ENCODE results near the gene SHPK.

SHPK gene

DNA sequence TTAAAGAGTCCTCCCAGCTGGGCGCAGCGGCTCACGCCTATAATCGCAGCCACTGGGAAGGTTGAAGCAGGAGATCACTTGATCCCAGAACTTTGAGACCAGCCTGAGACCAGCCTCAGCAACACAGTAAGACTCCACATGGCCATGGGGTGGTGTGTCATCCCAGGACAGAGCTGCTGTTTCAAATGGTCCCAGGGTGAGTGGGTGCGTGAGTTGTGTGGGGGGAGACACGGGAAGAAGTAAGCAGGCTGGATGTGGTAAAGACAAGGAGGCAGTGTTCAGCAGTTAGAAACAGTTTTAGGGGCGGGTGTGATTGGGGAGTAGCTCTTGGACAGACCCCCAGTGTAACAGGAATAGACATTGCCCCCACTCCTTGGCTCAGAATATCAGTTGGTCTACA, 3.8 kb downstream of the SHPK start:
- Histone ChIP-seq H2AK5ac (ENCODE audit: low read depth, low read length) (no peak overlapping the region), H3K4me1 (ENCODE audit: control insufficient read depth in 2 of 2, insufficient read depth in 1 of 2, low read depth in 1 of 2, low read length in 2 of 2) (peaks cover 3 to 4% of the 10 kb centered on the region in 2 donors), H3K27me3 (ENCODE audit: control insufficient read depth in 3 of 3, insufficient read depth in 3 of 3, low read depth in 1 of 3, low read length in 3 of 3) (no peaks in the 10 kb centered on the region), H3K36me3 (replicated peaks in 1 of 2; ENCODE audit: control insufficient read depth in 2 of 2, insufficient read depth in 2 of 2, low read length in 2 of 2) (peaks cover 15 to 44% of the 10 kb centered on the region in 2 donors), H2BK5ac (ENCODE audit: low read length) (no peak overlapping the region), H3K4ac (ENCODE audit: low read length) (no peak overlapping the region), H3K14ac (ENCODE audit: low read length) (no peak overlapping the region), H3K4me2 (ENCODE audit: insufficient read depth, low read length, poor library complexity, severe bottlenecking) (no peak overlapping the region), H3K4me3 (ENCODE audit: low read length in 2 of 2) (no peak overlapping the region), H4K8ac (ENCODE audit: low read depth, low read length) (no peak overlapping the region), H3K23ac (ENCODE audit: low read depth, low read length, poor library complexity) (no peak overlapping the region), H3K9ac (ENCODE audit: low read depth, low read length, poor library complexity) (no peak overlapping the region), H3K27ac (replicated peaks; ENCODE audit: low read length) (no peak overlapping the region), H3K9me3 (replicated peaks in 1 of 2; ENCODE audit: control insufficient read depth in 2 of 2, insufficient read depth in 1 of 2, low read depth in 1 of 2, low read length in 2 of 2) (no peaks in the 10 kb centered on the region), H2BK12ac (ENCODE audit: low read length) (no peak overlapping the region), H2BK15ac (ENCODE audit: low read length) (no peak overlapping the region), H3K18ac (ENCODE audit: low read length) (no peak overlapping the region), H4K91ac (ENCODE audit: low read depth, low read length, poor library complexity) (no peak overlapping the region), H3K79me1 (ENCODE audit: low read depth, low read length) (peaks cover 19% of the 10 kb centered on the region), H2BK120ac (ENCODE audit: low read depth, low read length) (no peak overlapping the region), H2AFZ (ENCODE audit: low read length) (no peak overlapping the region)
- no peak for DNase-seq (ENCODE audit: low spot score)
- no CpG with 5 or more reads among the region's 7 CpGs for WGBS, 2 donors (ENCODE audit: extremely low coverage in 2 of 2, insufficient read length in 2 of 2, insufficient replicate concordance in 1 of 2)

DNA sequence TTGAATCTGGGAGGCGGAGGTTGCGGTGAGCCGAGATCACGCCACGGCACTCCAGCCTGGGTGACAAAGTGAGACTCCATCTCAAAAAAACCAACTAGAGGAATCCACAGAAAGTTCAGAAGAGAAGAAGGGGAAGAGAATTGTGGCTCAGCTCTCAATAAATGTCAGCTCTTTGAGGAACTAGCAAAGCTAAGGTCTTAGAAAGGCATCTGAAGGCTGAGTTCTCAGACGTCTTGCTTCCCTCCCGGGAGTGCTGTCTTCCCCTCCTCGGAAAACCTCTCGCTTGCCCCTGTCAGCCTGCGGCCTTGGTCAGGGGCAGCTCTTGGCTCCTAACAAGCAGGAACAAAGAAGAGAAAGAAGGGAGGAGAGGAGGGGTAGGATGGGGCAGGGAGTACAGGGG, 5.3 kb downstream of the SHPK start:
- Histone ChIP-seq H2BK15ac (ENCODE audit: low read length) (no peak overlapping the region), H2AK5ac (ENCODE audit: low read depth, low read length) (no peak overlapping the region), H4K91ac (ENCODE audit: low read depth, low read length, poor library complexity) (no peak overlapping the region), H3K4ac (ENCODE audit: low read length) (no peak overlapping the region), H3K9ac (ENCODE audit: low read depth, low read length, poor library complexity) (peak overlapping the region; percentile 21), H3K27me3 (ENCODE audit: control insufficient read depth in 3 of 3, insufficient read depth in 3 of 3, low read depth in 1 of 3, low read length in 3 of 3) (no peaks in the 10 kb centered on the region), H3K4me1 (ENCODE audit: control insufficient read depth in 2 of 2, insufficient read depth in 1 of 2, low read depth in 1 of 2, low read length in 2 of 2) (peaks cover 1 to 4% of the 10 kb centered on the region in 2 donors), H2BK5ac (ENCODE audit: low read length) (no peak overlapping the region), H2BK120ac (ENCODE audit: low read depth, low read length) (no peak overlapping the region), H3K4me3 (ENCODE audit: low read length in 2 of 2) (no peak overlapping the region), H3K79me1 (ENCODE audit: low read depth, low read length) (peaks cover 14% of the 10 kb centered on the region), H4K8ac (ENCODE audit: low read depth, low read length) (no peak overlapping the region), H3K36me3 (replicated peaks in 1 of 2; ENCODE audit: control insufficient read depth in 2 of 2, insufficient read depth in 2 of 2, low read length in 2 of 2) (peaks cover 15 to 56% of the 10 kb centered on the region in 2 donors), H2BK12ac (ENCODE audit: low read length) (no peak overlapping the region), H3K14ac (ENCODE audit: low read length) (peak overlapping the region; percentile 82), H3K23ac (ENCODE audit: low read depth, low read length, poor library complexity) (no peak overlapping the region), H3K27ac (replicated peaks; ENCODE audit: low read length) (no peak overlapping the region), H3K18ac (ENCODE audit: low read length) (no peak overlapping the region), H2AFZ (ENCODE audit: low read length) (no peak overlapping the region), H3K4me2 (ENCODE audit: insufficient read depth, low read length, poor library complexity, severe bottlenecking) (no peak overlapping the region), H3K9me3 (replicated peaks in 1 of 2; ENCODE audit: control insufficient read depth in 2 of 2, insufficient read depth in 1 of 2, low read depth in 1 of 2, low read length in 2 of 2) (no peaks in the 10 kb centered on the region)
- no CpG with 5 or more reads among the region's 10 CpGs for WGBS, 2 donors (ENCODE audit: extremely low coverage in 2 of 2, insufficient read length in 2 of 2, insufficient replicate concordance in 1 of 2)
- DNase-seq (ENCODE audit: low spot score): no peak

DNA sequence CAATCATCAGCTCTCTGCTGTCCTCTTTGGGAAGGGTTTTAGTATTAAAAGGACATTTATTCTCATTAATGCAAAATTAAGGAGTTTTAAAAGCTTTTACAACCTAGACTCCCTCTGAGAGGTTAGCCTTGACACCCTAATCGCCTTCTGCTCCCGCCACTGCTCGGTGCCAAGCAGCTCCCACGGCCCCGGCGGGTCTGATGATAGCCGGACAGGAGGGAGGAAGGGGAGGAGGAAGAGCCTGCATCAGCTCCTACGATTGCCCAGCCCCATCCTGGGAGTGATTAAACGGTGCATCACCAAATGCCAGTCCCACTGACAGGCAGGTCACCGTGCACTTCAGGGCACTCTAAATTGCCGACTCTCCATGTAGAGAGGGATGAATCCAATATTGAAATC, 8.3 kb downstream of the SHPK start:
- no peak overlapping the region for H3K27ac ChIP-seq (replicated peaks; ENCODE audit: low read length)
- no peak overlapping the region for H3K23ac ChIP-seq (ENCODE audit: low read depth, low read length, poor library complexity)
- H2AK5ac ChIP-seq (ENCODE audit: low read depth, low read length): no peak overlapping the region
- no peak overlapping the region for H3K9ac ChIP-seq (ENCODE audit: low read depth, low read length, poor library complexity)
- no peak overlapping the region for H2BK5ac ChIP-seq (ENCODE audit: low read length)
- no CpG with 5 or more reads among the region's 11 CpGs for WGBS, 2 donors (ENCODE audit: extremely low coverage in 2 of 2, insufficient read length in 2 of 2, insufficient replicate concordance in 1 of 2)
- H4K91ac ChIP-seq (ENCODE audit: low read depth, low read length, poor library complexity): no peak overlapping the region
- no peak overlapping the region for H4K8ac ChIP-seq (ENCODE audit: low read depth, low read length)
- no peak overlapping the region for H2BK15ac ChIP-seq (ENCODE audit: low read length)
- no peak overlapping the region for H2BK12ac ChIP-seq (ENCODE audit: low read length)
- H2BK120ac ChIP-seq (ENCODE audit: low read depth, low read length): no peak overlapping the region
- H2AFZ ChIP-seq (ENCODE audit: low read length): no peak overlapping the region
- H3K4me1 ChIP-seq (ENCODE audit: control insufficient read depth in 2 of 2, insufficient read depth in 1 of 2, low read depth in 1 of 2, low read length in 2 of 2): no peaks in the 10 kb centered on the region
- no peak for DNase-seq (ENCODE audit: low spot score)
- no peaks in the 10 kb centered on the region for H3K27me3 ChIP-seq (ENCODE audit: control insufficient read depth in 3 of 3, insufficient read depth in 3 of 3, low read depth in 1 of 3, low read length in 3 of 3)
- no peak overlapping the region for H3K14ac ChIP-seq (ENCODE audit: low read length)
- H3K4me2 ChIP-seq (ENCODE audit: insufficient read depth, low read length, poor library complexity, severe bottlenecking): no peak overlapping the region
- H3K79me1 ChIP-seq (ENCODE audit: low read depth, low read length): peaks cover 5% of the 10 kb centered on the region
- H3K18ac ChIP-seq (ENCODE audit: low read length): no peak overlapping the region
- H3K4ac ChIP-seq (ENCODE audit: low read length): no peak overlapping the region
- H3K4me3 ChIP-seq (ENCODE audit: low read length in 2 of 2): no peak overlapping the region
- H3K9me3 ChIP-seq (replicated peaks in 1 of 2; ENCODE audit: control insufficient read depth in 2 of 2, insufficient read depth in 1 of 2, low read depth in 1 of 2, low read length in 2 of 2): no peaks in the 10 kb centered on the region
- H3K36me3 ChIP-seq (replicated peaks in 1 of 2; ENCODE audit: control insufficient read depth in 2 of 2, insufficient read depth in 2 of 2, low read length in 2 of 2): peaks cover 32 to 76% of the 10 kb centered on the region in 2 donors

DNA sequence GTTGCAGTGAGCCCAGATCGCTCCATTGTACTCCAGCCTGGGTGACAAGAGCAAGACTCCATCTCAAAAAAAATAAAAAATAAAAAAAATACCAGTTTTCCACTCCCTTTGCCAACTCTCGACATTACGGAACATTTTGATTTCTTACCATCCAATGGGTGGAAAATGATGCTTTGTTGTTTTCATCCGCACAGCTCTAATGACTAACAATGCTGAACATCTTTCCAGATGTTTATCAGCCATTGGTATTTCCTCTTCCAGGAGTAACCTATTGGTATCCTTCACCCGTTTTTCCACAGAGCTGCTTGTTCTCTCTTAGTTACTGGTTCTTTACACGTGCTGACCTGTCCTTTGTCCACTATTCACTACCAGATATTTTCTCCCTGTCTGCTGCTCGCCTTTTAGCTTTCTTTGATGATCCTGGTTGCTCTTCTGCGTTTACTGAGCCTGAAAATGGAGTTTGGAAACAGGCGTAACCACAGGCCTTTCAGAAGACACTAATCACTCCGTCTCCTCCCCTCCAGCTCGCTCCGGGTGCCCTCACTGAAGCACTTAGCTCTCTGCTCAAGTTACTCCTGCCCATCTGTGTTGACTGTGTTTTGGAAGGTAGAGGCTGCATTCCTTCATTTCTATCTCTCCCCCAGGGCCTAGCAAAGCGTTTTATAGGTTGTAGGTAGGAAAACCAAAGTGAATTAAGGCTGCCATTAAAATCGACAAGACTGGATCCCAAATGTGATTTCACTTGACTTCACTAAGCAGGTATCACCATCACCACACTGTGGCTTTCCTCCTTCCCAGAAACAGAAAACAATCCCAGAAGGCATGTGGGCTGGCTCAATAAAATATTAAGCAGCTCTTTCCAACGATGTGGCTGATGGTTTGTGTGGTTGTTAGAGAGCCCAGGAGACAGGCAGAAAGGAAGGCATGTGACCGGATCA, 8.9 kb downstream of the SHPK start:
- Histone ChIP-seq H4K8ac (ENCODE audit: low read depth, low read length) (no peak overlapping the region), H4K91ac (ENCODE audit: low read depth, low read length, poor library complexity) (no peak overlapping the region), H3K9me3 (replicated peaks in 1 of 2; ENCODE audit: control insufficient read depth in 2 of 2, insufficient read depth in 1 of 2, low read depth in 1 of 2, low read length in 2 of 2) (no peaks in the 10 kb centered on the region), H3K18ac (ENCODE audit: low read length) (no peak overlapping the region), H3K4ac (ENCODE audit: low read length) (no peak overlapping the region), H3K79me1 (ENCODE audit: low read depth, low read length) (peaks cover 2% of the 10 kb centered on the region), H2BK120ac (ENCODE audit: low read depth, low read length) (no peak overlapping the region), H3K14ac (ENCODE audit: low read length) (no peak overlapping the region), H3K4me3 (ENCODE audit: low read length in 2 of 2) (no peak overlapping the region), H2BK12ac (ENCODE audit: low read length) (no peak overlapping the region), H2BK5ac (ENCODE audit: low read length) (no peak overlapping the region), H3K27ac (replicated peaks; ENCODE audit: low read length) (no peak overlapping the region), H2AK5ac (ENCODE audit: low read depth, low read length) (no peak overlapping the region), H3K4me2 (ENCODE audit: insufficient read depth, low read length, poor library complexity, severe bottlenecking) (no peak overlapping the region), H3K27me3 (ENCODE audit: control insufficient read depth in 3 of 3, insufficient read depth in 3 of 3, low read depth in 1 of 3, low read length in 3 of 3) (no peaks in the 10 kb centered on the region), H2AFZ (ENCODE audit: low read length) (no peak overlapping the region), H3K23ac (ENCODE audit: low read depth, low read length, poor library complexity) (no peak overlapping the region), H2BK15ac (ENCODE audit: low read length) (no peak overlapping the region), H3K4me1 (ENCODE audit: control insufficient read depth in 2 of 2, insufficient read depth in 1 of 2, low read depth in 1 of 2, low read length in 2 of 2) (no peaks in the 10 kb centered on the region), H3K9ac (ENCODE audit: low read depth, low read length, poor library complexity) (no peak overlapping the region), H3K36me3 (replicated peaks in 1 of 2; ENCODE audit: control insufficient read depth in 2 of 2, insufficient read depth in 2 of 2, low read length in 2 of 2) (peaks cover 30 to 74% of the 10 kb centered on the region in 2 donors)
- DNase-seq (ENCODE audit: low spot score): no peak
- WGBS, 2 donors (ENCODE audit: extremely low coverage in 2 of 2, insufficient read length in 2 of 2, insufficient replicate concordance in 1 of 2): no CpG with 5 or more reads among the region's 16 CpGs

All from neuronal stem cell (in vitro differentiated cells).